Activated T-cell treated with anti-CD3 and anti-CD28 coated beads for 1 hour (primary cell): ENCODE results near the gene DZIP3.

Source experiments
- DNase-seq: peaks from one replicate; pipeline ENCODE4 v3.0.0-alpha.2; 2020; ENCODE audit warnings: low read depth

The DZIP3 gene

DNA sequence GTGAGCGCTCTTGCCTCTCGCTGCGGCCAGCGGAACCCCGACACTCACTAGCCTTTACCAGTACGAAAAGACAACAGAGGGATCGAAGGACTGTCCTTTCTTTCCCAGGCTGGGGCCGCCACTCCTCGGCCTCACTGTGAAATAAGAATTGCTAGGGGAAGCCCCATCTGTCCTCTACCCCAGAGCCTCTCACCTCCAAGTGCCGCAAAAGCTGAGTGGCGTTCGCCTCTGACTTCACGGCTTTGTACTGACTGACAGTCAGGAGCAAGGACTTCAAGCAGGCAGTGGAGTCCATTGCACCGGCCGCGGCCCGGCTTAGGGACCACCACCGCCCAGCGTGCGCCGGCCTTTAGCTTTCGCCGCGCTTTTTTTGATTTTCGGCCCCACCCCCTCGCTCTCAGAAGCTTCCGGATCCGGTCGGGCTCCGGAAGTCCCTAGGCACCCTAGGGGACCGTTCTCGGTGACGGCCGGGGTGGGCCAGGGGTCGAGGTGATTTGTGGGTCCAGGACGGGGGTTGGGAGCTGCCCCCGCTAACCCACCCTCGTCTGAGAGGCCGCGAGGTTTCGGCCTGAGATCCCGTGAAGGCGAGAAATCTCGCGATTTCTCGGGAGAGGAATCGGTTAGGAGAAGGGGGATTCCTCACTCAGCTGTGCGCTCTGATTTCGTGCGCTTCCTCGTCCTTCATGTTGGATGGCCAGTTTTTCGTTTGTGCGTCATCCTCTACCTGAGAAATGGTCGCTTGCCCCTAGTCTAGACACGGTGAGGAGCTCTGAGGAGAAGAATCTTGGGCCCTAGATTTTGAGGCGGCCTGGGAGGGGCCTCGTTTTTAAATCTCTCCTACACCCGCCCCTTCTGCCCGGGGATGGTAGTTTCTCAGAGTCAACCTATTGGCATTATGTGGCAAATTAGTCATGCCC is at the start of gene DZIP3, which contains the start of gene CIP2A:
Gene DZIP3, plus strand, starts transcription at position 642 of the 917 bp plus-strand sequence. CDS start 15,685 bp downstream, outside the sequence.
Gene CIP2A, minus strand, starts transcription at position 358 of the 917 bp plus-strand sequence. Its CDS starts 63 bp downstream, at position 295.
- DNase-seq: peak; percentile 68

GRCh38 chr3:108546247-108546646 is 43.3 kb upstream of the DZIP3 start:
- no peak for DNase-seq

- DNase-seq: no peak
These were observed 42.8 kb upstream of the DZIP3 start for GRCh38 chr3:108546692-108547091.

DNA sequence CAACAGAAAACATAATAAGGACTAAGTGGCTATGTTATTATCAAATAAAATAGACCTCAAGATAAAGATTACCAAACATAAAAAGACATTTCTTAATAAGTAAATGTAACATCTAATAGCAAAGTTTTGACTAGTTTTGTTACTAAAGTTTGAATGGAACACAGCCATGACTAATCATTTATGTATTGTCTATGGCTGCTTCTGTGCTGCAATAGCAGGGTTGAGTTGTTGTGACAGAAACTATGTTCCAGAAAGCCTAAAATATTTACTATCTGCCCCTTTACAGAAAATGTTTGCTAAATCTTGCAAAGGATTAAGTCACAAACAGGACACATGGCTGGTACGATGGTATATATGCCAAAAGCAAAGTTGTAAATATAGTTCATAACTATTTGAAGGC is 41.2 kb upstream of the DZIP3 start:
- no peak for DNase-seq

GRCh38 chr3:108548886-108549285 is 40.6 kb upstream of the DZIP3 start:
- DNase-seq: no peak

GRCh38 chr3:108552267-108553159 is 37.0 kb upstream of the DZIP3 start:
- DNase-seq: no peak

DNA sequence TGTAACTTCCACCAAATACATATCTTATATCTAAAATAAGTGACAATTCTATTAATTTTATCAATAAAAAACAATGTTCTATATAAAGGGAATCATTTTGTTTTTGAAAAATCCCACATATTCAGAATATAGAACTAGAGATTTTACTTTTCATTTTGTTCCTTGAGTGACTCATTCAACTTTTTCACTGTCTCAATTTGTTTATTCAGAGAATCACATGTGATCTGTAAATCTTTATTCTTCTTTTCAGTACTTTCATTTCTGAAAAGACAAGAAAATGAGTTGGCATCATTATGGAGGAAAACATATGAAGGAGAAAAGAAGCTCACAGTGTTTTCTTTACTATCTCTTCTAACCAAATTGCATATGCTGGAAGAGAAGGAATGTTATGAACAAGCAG is 35.3 kb upstream of the DZIP3 start:
- DNase-seq: no peak

DNA sequence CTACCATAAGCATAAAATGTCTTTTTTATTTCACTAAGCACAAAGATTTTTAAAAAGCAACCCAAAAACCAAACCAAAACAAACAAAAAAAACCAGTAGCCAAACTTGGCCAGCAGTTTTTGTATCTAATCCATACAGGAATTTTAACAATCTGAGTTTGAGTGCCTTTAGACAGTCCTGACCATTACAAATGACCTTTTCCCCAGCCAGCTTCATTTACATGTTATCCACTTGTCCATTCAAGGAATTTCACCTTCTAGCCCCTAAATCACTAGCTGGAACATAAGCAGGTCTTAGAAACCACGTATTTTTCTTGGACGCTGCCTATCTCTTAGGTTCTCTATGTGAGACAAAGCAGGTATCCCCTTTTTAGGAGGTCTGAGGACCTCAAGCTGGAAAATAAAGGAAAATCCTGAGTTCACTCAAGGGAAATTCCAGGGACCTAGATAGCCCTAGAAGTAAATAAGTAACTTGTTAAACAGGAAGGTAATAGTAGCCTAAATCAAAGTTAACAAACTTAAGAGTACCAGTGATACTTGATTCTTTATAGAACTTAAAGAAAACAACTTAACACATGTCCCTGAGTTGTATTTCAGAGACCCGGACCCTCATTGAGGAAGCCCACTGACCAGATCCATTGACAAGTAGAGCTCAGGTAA is 34.5 kb upstream of the DZIP3 start:
- no peak for DNase-seq

DNA sequence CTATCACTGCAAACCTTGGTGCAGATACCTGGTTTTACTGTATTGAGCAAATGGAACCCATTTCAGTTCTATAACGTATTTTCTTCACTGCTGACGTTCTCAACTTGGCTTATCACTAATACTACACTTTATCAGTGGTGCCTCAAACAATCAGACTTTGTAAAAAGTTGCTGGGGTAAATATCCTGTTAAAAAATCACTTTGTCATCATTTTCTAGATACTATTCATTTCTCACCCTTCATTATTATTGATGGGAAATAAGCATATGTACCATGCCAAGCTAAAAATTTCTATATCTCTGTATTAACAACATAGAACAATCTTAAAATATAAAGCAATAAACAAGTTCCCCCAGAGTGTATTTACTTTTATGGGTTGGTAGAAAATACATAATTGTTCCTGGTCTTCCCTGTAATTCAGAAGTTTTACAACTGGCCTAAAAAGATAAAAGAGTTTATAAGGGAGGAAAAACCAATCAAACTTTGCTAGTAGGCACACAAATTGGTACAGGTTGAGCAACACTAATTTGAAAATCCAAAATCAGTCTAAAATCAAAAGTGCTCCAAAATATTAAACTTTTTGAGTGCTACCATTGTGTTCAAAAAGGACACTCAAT is 33.4 kb upstream of the DZIP3 start:
- no peak for DNase-seq

GRCh38 chr3:108562565-108562964 is 27.0 kb upstream of the DZIP3 start:
- DNase-seq: no peak

DNA sequence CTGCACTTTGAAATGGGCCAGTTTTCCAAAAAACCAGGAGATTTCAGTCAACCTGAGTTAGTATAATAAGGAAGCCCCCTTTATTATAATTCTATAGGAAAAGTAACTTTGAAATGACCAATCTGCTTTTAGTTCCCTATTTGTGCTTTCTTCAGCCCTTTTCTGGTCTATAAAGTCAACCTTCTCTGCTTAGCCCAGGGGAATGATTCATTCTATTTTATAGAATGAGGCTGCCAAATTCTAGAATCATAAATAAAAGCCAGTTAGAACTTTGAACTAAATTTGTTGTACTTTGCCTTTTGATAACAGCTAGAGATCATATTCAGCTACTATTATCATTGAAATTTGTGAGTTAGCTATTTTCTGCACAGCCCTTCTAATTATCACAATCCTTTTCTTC is 25.0 kb upstream of the DZIP3 start:
- DNase-seq: no peak

GRCh38 chr3:108565506-108565905 is 24.0 kb upstream of the DZIP3 start:
- no peak for DNase-seq

- DNase-seq: no peak
These were observed 22.9 kb upstream of the DZIP3 start for GRCh38 chr3:108566599-108566998.

DNA sequence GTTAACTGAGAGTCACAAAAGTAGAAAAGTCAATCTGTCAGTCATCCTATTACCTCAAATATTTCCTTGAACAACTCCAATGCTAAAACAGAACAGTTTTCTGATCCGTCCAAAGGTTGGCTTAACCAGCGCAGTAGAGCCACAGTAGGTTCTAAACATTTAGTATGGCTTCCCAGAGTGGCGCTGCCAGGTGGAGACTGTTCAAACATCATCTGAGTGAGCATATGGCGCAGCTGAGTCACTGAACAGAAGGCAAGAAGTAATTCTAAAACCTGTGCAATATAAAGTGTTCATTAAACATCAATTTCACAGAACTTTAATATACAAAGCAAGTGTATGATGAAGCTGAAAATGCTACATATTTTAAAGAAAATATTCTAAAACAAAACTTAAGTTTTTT is 20.2 kb upstream of the DZIP3 start:
- no peak for DNase-seq

DNA sequence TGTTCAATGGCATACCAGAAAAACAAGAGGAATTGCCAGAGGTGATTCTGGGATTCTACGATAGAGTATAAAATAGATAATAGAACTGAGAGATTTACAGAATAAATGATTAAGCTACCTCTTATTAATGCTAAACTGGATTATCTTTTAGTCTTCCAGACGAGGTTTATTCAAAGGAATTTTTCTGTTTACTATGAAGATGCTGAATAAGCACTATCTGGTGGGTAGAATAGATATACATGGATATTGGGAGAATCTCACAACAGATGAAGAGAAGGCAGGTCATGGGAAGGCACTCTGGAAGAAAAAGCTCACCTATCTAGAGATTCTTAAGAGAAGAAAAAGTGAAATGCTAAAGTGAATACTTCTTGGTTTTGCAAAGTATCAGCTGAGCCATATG is 11.5 kb upstream of the DZIP3 start:
- no peak for DNase-seq

GRCh38 chr3:108588601-108589000 is 921 bp upstream of the DZIP3 start:
- no peak for DNase-seq

- DNase-seq: no peak
These were observed 439 bp downstream of the DZIP3 start for GRCh38 chr3:108589998-108590323.

GRCh38 chr3:108590460-108590859 is 938 bp downstream of the DZIP3 start:
- DNase-seq: no peak

- DNase-seq: no peak
These were observed 5.8 kb downstream of the DZIP3 start for GRCh38 chr3:108595321-108595720.

DNA sequence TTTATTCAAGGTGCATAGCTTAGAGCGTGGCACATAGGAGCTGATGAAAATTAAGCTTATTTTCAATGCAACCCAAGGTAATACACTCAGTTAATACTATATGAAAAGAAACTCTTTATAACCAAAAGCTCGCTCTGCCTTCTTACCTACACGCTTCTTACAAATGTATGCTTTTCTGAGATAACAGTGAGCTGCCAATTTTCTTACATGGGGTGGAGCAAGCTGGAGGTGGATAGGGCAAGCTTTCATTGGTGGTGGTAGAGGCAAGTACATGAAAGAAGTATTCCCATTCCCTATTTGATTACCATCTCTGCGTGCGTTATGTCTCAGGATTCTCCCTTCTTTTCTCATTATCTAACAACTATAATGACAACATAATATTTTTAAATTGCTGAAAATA is 8.9 kb downstream of the DZIP3 start:
- no peak for DNase-seq

DNA sequence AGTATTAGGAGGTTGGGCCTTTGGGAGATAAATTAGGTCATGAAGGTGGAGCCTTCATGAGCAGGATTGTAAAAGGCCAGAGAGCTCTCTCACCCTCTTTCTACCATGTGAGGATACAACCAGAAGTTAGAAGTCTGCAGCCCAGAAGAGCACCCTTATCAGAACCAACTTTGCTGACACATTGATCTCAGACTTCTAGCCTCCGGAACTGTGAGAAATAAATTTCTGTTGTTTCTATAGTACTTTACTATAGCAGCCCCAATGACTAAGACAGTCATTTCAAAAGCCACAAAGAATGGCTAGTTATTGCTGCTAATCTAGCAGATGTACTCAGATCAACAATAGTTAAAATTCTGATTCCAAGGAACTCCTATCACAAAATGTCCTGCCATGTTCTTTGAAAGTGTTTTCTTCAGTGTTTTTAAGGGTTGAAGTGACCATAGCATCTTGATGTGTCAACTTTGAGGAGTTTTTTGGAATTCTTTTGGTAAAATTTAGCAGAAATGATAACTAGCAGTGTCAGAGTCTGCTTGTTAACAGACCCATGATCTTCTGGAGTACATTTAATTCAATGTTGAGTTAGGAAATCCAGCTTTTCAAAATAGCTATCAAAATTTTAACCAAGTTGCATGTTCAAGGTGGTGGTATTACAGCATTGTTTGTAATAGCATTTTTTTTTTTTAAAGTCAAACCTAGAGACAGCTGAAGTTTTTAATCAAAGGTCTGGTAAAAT is 10.3 kb downstream of the DZIP3 start:
- DNase-seq: no peak
